AG09309 (cell line): Measurements from ENCODE around the gene PIK3IP1.

Source experiments
- DNase-seq: peaks from one replicate; pipeline ENCODE4 v3.0.0-alpha.2; 2010; ENCODE audit warnings: low read depth
- H3K4me3 ChIP-seq: 2 replicates; pipeline ENCODE4 v1.5.1; 2011; ENCODE audit warnings: mild to moderate bottlenecking, low read depth, low read length, moderate library complexity; ENCODE audit not compliant: control insufficient read depth
- CTCF ChIP-seq: IDR thresholded peaks from 2 replicates; pipeline ENCODE4 v1.5.1; 2011; ENCODE audit warnings: mild to moderate bottlenecking, low read depth, low read length, inconsistent platforms; ENCODE audit not compliant: insufficient read depth, control insufficient read depth; ENCODE audit errors: missing control alignments

The PIK3IP1 gene

GRCh38 chr22:31334329-31334728 is 42.0 kb upstream of the PIK3IP1 start:
- DNase-seq: no peak
- no peak overlapping the region for H3K4me3 ChIP-seq
- no peak for TF ChIP-seq CTCF

- no peak for TF ChIP-seq CTCF
These were observed 41.4 kb upstream of the PIK3IP1 start for GRCh38 chr22:31333641-31334040.

GRCh38 chr22:31332886-31333285 is 40.6 kb upstream of the PIK3IP1 start:
- no peak overlapping the region for H3K4me3 ChIP-seq
- TF ChIP-seq CTCF: no peak
- DNase-seq: no peak

More at GRCh38 chr22:31333641-31334040, 41.4 kb upstream of the PIK3IP1 start:
- H3K4me3 ChIP-seq: no peak overlapping the region
- no peak for DNase-seq

GRCh38 chr22:31332010-31332409 is 39.7 kb upstream of the PIK3IP1 start:
- no peak for DNase-seq
- no peak for TF ChIP-seq CTCF
- no peak overlapping the region for H3K4me3 ChIP-seq

GRCh38 chr22:31329453-31330215 is 37.3 kb upstream of the PIK3IP1 start:
- no peak for DNase-seq
- no peak for TF ChIP-seq CTCF
- no peak overlapping the region for H3K4me3 ChIP-seq

GRCh38 chr22:31329029-31329428 is 36.7 kb upstream of the PIK3IP1 start:
- no peak for DNase-seq
- no peak overlapping the region for H3K4me3 ChIP-seq
- TF ChIP-seq CTCF: no peak
